ENCODE results near the gene AHNAK2.
"Not testable (repeated sequence)": the region's sequence is repeated elsewhere in the genome, so short reads cannot be mapped to it uniquely, and the experiment has no call there.

AHNAK2 gene

GRCh38 chr14:104895207-104895785 is 82.9 kb downstream of the AHNAK2 start:
- DNase-seq, result no peak

- no peak for DNase-seq
These were observed 83.6 kb downstream of the AHNAK2 start for GRCh38 chr14:104894331-104895206.

DNA sequence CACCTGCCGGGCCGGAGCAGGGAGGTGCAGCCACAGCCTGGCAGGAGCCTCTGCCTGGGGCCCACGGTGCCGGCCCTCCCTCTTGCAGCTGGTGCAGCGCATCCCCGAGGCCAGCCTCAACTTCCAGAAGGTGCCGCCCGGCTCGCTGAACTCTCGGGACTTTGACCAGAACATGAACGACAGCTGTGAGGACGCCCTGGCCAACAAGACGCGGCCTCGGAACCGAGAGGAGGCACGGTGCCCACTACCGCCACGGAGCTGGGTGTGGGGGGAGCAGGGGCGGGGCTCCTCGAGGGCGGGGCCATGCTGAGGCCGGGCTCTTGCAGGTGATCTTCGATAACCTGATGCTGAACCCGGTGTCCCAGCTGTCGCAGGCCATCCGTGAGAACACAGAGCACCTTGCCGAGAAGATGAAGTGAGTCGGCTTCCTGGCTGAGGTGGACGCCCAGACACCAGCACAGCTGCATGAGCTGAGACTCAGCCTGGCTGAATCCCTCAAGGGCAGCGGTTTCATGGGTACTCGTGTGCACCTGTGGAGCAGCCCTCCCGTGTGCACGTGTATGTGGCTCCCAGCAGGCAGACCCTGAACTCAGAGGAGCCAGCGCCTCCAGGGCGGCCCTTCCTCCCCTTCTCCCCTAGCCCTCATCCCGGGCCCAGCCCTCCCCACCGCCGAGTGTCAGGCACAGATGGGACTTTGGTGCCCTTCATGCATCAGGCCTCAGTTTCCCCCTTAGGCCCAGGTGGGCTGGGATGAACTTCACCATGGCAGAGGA is 84.6 kb downstream of the AHNAK2 start:
- no peak for DNase-seq

DNA sequence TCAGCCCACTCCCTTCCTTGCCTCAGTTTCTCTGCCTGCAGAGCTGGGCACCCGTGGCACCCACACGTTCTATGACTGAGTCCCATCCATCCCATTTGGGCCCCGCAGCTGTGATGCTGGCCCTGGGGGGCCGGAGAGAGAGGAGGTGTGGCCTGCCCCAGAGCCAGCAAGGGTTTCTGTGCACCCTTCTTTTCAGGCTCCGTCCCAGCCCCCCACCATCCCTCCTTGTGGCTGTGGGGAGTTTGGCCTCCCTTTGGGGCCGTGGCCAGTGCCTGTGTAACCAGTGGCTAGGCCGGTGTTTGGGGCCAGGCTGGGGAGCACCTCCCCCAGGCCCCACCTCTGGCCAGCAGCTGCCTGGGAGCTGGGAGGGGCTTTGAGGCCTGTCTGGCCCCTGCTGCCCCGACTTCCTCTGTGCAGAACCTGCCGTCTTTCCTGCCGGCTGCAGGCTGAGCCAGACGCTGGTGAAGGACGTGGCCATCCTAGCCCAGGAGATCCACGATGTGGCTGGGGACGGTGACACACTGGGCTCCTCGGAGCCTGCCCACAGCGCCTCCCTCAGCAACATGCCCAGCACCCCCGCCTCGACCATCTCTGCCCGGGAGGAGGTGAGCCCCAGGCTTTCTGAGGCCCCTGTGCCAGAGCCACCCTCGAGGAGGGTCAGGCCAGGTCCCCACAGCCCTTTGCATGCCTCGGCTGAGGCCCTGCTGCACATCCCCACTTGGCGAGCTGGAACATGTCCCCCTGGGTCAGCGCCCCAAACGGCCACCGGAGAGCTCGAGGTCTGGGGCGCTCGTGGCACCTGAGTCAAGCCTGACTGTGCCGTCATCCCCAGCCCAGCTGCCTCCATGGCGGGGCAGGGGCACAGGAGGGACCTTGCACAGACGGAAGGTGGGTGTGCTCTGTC is 85.4 kb downstream of the AHNAK2 start:
- DNase-seq, result no peak

GRCh38 chr14:104891664-104892530 is 86.3 kb downstream of the AHNAK2 start:
- DNase-seq, result no peak

GRCh38 chr14:104891121-104891551 is 87.0 kb downstream of the AHNAK2 start:
- DNase-seq, result no peak

- DNase-seq, result not testable (repeated sequence)
These were observed 87.9 kb downstream of the AHNAK2 start for GRCh38 chr14:104890292-104890691.

GRCh38 chr14:104889375-104889757 is 88.8 kb downstream of the AHNAK2 start:
- no peak for DNase-seq

DNA sequence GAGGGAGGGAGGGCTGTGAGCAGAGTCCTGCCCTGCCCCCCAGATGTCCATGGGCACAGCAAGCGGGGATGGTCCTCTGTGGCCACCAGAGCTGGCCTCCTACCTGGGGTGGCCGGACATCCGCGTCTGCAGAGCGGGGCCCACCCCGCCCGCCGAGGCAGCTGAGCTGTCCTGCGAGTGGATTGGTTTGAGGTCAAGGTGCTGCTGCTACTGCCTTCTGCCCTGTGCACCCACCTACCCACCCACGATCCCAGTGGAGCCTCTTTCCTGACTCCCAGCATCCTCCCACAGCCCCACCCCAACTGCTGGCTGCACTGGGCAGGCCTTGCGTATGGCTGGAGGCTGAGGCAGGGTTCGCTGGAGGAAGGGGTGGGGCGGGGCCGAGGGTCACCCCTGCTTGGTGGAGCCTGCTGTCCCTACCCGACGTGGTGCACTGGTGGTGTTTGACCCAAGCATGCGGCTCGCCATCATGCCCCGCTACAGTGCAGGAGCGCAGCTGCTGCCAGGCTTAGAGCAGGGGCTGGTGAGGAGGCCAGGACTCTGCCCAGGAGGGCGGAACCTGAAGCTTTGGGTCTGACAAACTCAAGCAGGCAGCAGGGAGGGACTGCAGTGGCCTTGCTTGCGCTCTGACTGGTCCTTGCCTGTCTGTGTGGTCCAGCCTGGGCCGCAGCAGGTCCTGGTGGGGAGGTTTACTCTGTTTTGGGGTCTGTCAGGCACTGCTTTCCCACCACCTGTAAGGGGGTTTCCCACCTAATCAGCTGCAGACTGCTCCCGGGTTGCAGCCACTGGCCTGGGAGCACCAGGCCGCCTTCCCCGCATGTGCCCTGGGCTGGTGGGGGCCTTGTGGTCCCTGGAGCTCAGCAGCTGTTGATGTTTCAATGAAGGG is 89.4 kb downstream of the AHNAK2 start:
- no peak for DNase-seq

DNA sequence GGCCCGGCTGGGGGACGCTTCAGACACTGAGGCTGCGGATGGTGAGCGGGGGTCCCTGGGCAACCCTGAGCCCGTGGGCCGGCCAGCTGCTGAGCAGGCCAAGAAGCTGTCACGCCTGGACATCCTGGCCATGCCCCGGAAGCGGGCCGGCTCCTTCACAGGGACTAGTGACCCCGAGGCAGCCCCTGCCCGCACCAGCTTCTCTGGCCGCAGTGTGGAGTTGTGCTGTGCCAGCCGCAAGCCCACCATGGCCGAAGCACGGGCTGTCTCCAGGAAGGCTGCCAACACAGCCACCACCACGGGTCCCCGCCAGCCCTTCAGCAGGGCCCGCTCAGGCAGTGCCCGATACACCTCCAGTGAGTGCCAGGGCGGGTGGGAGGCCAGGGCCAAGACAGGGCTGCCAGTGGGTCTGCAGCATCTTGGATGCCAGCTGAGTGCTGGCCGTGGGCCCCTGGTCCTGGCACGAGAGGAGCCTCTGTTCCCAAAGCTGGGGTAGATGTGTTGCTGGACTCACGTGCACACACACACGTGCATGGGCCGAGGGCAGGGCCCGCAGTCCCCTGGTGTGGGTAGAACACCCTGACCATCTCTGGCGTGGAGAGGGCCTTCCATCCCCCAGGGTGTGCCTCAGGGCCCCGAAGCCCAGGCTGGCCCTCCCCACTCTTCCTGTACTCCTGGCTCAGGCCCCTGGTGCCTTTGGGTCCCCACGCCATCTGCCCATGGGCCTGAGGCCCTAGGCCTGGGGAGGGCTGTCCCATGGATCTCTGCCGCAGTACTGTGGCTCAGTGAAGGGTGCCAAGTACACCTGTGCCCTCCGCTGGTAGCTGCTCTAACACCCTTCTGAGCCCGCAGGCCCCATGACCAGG is 90.3 kb downstream of the AHNAK2 start:
- no peak for DNase-seq

All from NCI-H1105 (cell line).